Measurements from ENCODE around the gene ELP2. TPM values are rescaled to one million over a fixed set of nuclear protein-coding genes. Genes with fewer than 3 reads are reported as not detected.

ELP2 gene
- total and polyA plus RNA-seq, 2 donors (not counting 3 experiments of a cell fraction or from before 2014, with no cell fraction given): 37.8 to 90.5 TPM

- ChIA-PET CTCF (no interaction called here), POLR2A (no interaction called here)
- Histone ChIP-seq H4K20me1 (replicated peaks; ENCODE audit: control insufficient read depth, extremely low read depth, insufficient read depth, low read length) (no peaks in the 10 kb centered on the region), H3K79me2 (ENCODE audit: control insufficient read depth, insufficient read depth, low read length) (no peaks in the 10 kb centered on the region), H3K9me3 (replicated peaks; ENCODE audit: control insufficient read depth, insufficient read depth, low read length) (no peaks in the 10 kb centered on the region), H3K9me1 (replicated peaks; ENCODE audit: control insufficient read depth, extremely low read depth, insufficient read depth, low read length) (no peaks in the 10 kb centered on the region), H3K4me1 (ENCODE audit: control insufficient read depth, extremely low read depth, insufficient read depth, low read length) (no peaks in the 10 kb centered on the region), H3K27ac (ENCODE audit: insufficient read depth, low read depth, low read length) (no peak overlapping the region), H3K36me3 (ENCODE audit: control insufficient read depth in 2 of 2, extremely low read depth in 1 of 2, insufficient read depth in 2 of 2, low read length in 2 of 2) (no peaks in the 10 kb centered on the region), H3K4me3 (replicated peaks in 1 of 3; ENCODE audit: insufficient read depth in 1 of 3, low read depth in 1 of 3, low read length in 3 of 3) (no peak overlapping the region), H2AFZ (ENCODE audit: low read depth, low read length) (no peak overlapping the region), H3K4me2 (ENCODE audit: insufficient read depth, low read length) (no peak overlapping the region), H3K27me3 (ENCODE audit: control insufficient read depth in 2 of 2, insufficient read depth in 2 of 2, low read length in 2 of 2) (peaks cover 0 to 2% of the 10 kb centered on the region in 2 experiments), H3K9ac (replicated peaks; ENCODE audit: extremely low read depth, insufficient read depth, low read length) (no peak overlapping the region)
- intact Hi-C loops (cut with micrococcal nuclease) (no loop called here), dilution Hi-C loops (cut with MboI; ENCODE audit: extremely low pct_ligation_motif_present, low sequenced_read_pairs) (no loop called here)
- TF ChIP-seq MYC (IDR thresholded peaks at IDR 0.05; ENCODE audit: low read depth, low read length) (no peak), CTCF (IDR thresholded peaks at IDR 0.05; ENCODE audit: extremely low read depth in 1 of 2, insufficient read depth in 1 of 2, low read depth in 1 of 2, low read length in 2 of 2) (no peak), POLR2A (IDR thresholded peaks at IDR 0.05; ENCODE audit: low read depth, low read length) (no peak), EZH2 (IDR thresholded peaks at IDR 0.05; ENCODE audit: borderline replicate concordance, low read depth, low read length, severe bottlenecking) (no peak), POLR2AphosphoS5 (IDR thresholded peaks at IDR 0.05; ENCODE audit: insufficient read depth, low read depth, low read length) (no peak), FOS (IDR thresholded peaks at IDR 0.05; ENCODE audit: borderline replicate concordance, insufficient read depth, low read length) (no peak), JUN (IDR thresholded peaks at IDR 0.05; ENCODE audit: borderline replicate concordance, insufficient read depth, insufficient read length, low read depth) (no peak), GATA2 (IDR thresholded peaks at IDR 0.05; ENCODE audit: insufficient read depth, insufficient read length, low read depth, low read length) (no peak)
- TF ChIP-seq, protein P1, sequence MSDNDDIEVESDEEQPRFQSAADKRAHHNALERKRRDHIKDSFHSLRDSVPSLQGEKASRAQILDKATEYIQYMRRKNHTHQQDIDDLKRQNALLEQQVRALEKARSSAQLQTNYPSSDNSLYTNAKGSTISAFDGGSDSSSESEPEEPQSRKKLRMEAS (IDR thresholded peaks at IDR 0.05; ENCODE audit: insufficient read depth, insufficient read length): no peak
- no peak for DNase-seq (ENCODE audit: low read depth, low spot score)
- FAIRE-seq: no peak
- BruUV-seq (replicated peaks): no TSS peak
These were observed 67.9 kb downstream of the ELP2 start for GRCh38 chr18:36197511-36198166.
